HG03066 (cell line): Measurements from ENCODE around the gene CNTN5.
"Not testable (repeated sequence)": the region's sequence is repeated elsewhere in the genome, so short reads cannot be mapped to it uniquely, and the experiment has no call there.

Experiments
- ATAC-seq: cut with Tn5 transposase; IDR thresholded peaks from one replicate; pipeline ENCODE4 v1.9.1; 2021; ENCODE audit warnings: low read depth; ENCODE audit not compliant: unreplicated experiment

CNTN5 gene

DNA sequence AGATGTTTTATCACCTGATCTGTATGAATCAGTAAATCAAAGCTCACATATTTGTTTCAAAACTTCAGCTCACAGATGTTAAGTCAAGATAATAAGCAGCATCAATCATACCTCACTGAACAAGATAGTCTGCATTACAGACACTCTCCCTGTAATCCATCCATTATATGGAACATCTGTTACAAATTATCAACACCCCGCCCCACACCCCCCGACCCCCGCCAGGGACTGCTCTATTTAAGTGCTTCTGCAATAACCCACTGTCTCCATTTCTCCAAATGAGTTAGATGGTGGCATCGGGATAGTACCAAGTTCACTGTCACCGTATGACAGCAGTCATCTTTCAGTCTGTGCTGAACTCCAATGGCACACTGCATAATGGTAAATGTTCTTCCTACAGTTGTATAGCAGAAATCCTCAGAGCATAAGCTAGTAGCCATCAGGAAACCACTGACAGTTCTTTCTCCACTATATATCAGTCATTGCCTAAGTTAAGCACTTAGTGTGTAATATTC lies 1219.3 kb downstream of the CNTN5 start:
- no peak for ATAC-seq

DNA sequence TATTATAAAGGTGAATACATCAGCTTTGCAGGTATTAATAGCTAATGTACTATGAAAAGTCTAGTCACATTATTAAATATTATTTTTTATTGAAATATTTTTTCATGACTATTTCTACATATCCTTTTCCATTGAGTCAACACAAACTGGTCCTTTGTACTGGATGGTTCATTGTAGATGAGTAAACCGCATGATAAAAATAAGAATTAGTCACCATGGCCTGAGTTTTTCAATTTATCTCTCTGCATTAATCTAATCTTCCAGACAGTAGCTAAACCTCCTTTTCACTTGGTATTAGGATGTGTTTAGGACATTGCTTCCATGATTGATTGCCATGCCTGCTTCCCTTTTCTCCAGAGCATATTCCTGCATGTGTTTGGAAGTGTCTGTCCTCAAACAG lies 1227.0 kb downstream of the CNTN5 start:
- no peak for ATAC-seq

DNA sequence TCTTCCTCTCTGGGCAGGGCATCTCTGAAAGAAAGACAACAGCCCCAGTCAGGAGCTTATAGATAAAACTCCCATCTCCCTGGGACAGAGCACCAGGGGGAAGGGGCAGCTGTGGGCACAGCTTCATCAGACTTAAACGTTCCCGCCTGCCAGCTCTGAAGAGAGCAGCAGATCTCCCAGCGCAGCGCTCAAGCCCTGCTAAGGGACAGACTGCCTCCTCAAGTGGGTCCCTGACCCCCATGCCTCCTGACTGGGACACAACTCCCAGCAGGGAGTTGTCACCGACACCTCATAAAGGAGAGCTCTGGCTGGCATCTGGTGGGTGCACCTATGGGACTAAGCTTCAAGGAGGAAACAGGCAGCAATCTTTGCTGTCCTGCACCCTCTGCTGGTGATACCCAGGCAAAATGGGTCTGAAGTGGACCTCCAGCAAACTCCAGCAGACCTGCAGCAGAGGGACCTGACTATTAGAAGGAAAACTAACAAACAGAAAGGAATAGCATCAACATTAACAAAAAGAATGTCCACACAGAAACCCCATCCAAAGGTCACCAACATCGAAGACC lies 1236.6 kb downstream of the CNTN5 start:
- ATAC-seq = not testable (repeated sequence)

DNA sequence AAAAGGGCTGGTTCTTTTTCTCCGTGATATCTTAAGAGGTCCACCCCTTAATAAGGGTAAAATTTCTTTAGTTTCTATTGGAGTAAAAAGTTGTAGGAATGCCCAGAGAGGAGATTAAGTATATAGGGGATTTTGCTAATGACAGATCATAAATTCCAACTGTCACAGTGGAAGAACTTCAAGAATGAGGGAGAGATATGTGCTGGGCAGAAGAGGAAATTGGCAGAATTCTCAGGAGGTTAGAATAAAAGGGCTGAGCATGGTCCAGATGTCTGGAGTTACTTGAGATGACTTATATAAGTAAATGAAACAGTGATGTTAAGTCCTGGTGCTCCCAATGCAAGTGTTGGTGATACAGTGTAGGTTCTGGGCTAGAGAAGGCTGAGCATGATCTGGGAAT lies 1248.8 kb downstream of the CNTN5 start:
- no peak for ATAC-seq

DNA sequence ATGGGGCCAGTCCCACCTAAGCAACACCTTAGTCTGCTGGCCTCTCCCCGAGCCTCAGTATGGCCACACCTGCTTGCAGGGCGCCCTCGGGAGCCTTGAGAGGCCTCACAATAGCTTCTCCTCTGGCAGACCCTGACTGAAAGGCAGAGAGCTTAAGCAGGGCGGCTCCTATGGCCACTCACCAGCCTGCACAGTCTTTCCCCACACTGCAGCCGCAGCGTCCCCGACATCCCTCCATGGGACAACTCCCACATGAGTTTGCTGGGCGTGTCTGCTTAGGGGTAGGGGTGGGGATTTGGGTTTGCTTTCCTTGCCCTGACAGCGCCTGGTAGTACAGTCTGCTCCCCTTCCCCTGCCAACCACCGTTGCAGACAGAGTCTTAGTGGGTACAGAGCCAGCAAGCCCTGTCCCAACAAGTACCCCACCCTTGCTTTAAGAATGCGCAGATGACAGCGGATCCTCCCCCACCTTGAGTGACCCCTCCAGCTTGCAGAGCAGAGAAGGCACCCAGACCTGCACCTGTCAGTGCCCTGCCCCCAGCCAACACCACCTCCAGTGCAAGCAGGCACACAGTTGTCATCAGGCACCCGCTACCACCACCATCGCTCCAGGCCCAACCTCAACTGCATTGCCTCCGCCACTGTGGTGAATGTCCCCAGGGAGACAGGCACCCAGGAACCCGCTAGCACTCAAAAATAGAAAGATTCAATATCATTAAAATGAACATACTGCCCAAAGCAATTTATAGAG lies 1252.5 kb downstream of the CNTN5 start:
- no peak for ATAC-seq

DNA sequence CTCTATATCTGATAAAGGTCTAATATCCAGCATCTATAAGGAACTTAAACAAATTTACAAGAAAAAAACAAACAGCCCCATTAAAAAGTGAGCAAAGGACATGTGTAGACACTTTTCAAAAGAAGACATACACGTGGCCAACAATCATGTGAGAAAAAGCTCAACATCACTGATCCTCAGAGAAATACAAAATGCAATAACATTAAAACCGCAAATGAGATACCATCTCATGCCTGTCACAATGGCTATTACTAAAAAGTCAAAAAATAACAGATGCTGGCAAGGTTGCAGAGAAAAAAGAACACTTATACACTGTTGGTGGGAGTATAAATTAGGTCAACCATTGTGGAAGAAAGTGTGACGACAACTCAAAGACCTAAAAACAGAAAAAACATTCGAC lies 1253.7 kb downstream of the CNTN5 start:
- not testable (repeated sequence) for ATAC-seq

DNA sequence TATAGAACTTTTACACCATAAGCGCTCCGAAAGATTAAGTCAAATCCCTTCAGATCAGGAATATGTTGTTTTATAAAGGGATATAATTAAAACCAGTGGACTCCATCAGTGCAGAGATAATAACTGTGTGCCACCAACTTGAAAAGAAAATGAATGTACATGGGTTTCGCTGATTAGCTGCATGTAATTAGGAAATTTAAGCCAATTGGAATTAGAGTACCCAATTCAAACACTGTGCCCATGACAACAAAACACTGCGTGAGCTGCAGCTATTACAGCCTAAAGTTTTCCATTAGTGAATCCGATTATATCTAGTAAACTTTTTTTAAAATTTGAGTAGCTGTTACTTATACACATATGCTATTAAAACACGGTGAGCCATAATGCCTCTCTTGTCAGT lies 1274.0 kb downstream of the CNTN5 start:
- no peak for ATAC-seq

DNA sequence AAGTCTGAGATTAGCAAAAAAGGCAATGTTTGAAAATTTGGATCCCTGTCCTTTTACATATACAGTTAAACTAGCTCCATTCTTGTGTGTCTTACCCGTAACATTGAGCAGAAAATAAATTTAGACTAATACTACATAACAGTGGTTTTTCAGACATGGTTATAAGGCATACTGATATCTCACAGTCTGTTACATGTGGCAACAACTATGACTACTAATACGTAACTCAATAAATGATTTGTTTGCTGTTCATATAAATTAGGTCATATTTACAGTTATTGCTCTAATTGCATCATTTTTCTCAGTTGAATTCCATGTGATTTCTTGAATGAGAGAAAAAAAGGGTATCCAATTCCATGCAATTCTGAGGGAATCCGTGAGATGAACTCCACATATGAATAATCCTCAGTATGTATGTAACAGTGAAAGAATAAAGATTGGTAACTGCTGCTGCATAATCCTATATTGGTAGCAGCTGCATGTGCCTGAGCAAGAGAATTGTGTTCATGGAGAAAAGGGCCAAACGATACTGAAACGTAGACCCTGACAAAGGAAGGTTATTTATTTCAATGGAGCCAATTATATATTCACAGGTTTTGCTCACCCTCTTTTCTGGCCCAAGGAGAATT lies 1275.4 kb downstream of the CNTN5 start:
- ATAC-seq = no peak

DNA sequence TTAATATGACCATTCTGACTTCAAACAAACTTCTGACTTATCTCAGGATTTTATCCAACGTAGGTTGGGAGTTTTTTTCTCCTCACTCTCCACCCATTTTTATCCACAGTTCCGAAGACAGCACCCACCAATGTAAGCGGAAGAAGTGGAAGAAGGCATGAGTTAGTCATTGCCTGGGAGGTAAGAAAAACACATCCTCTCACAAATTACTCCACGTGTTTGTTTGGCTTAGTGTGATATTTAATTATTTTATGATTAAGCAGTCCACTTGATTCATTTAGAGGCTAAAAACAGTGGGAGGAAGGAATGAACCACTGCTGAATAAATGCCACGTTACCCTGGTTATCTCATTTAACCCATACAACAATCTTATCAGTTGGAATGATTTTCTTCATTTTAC lies 1276.8 kb downstream of the CNTN5 start:
- no peak for ATAC-seq

DNA sequence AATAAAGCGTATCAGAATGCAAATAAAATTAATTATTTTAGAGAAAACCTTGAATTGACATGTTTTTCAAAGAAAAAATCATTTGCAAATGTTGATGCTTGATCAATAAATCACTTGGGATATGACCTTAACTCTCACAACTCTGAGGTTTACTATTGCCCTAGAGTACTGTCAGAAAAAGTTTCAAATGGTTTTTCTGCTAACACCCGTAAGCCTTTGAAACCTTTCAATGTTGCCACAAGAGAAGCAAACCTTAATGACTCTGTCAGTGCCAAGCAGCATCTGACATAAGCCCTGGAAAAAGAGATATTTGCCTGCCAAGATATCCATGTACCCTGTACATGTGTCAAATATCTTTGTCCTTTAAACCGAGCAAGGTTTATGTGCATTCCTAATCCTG lies 1282.1 kb downstream of the CNTN5 start:
- ATAC-seq = no peak

DNA sequence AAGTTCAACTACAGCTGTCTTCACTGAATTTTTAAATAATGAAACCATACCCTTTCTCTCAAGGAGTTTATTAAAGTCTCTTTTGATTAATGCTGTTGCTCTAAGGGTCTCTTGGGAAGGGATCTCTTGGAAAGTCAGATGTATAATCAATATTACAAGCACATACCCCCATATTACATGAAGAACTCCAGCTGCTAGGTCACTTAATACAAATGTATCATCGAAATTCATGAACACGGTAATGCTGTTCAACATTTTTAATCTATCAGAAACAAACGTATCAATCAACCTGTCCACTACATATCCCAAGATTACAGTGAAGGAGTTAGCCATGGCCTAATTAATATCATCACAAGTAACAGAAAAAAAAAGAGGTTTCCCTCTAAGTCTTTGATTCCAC lies 1283.1 kb downstream of the CNTN5 start:
- no peak for ATAC-seq

DNA sequence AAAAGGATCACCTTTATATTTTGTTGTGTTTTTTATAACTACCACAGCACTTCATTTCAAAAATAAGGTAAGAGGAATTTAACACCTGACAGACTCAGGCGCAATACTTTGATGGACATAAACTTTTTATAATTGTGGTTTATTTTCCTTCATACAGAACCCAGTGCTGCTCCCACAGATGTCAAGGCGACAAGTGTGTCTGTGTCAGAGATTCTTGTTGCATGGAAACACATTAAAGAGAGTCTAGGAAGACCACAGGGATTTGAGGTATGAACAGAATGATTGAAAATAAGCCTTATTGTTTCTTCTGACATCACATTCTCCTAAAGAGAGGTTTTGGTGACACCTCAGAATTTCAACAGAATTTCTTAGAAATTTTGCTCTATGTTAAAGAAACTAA lies 1287.5 kb downstream of the CNTN5 start:
- no peak for ATAC-seq

DNA sequence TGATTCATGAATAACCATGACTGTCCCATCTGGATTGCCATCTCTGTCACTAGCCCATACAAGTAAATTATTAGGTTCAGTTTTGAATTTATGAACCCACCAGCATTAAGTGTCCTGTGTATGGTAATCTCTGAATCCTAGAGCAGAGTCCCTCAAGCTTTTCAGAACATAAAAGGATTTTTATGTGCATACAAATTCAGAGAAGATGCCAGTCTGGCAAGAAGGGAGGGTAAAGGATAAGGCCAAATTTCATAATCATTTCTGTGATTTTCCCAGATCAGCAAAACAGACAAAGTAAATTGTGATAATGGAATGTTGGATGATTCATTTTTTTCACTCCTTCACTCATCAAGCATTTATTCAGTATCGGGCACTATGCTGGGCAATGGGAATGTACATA lies 1295.2 kb downstream of the CNTN5 start:
- no peak for ATAC-seq

DNA sequence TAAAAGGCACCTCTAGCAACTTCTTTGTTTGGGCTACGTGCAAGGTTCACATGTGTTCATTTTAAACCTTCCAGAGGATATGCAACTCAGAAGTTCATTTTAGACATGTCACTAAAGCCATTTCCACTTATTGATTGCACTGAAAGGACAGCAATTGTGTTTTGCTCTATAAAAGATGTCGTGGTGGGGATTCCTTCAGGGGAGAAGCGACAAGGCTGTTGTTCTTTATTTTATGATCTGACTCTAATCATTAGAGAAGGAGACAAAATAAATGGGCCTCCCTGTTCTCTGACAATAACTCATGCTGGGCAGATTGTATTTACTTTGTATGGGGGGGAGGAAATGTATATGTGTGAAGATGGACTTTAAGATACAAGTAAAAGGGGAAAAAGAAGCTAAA lies 1296.2 kb downstream of the CNTN5 start:
- ATAC-seq = no peak

DNA sequence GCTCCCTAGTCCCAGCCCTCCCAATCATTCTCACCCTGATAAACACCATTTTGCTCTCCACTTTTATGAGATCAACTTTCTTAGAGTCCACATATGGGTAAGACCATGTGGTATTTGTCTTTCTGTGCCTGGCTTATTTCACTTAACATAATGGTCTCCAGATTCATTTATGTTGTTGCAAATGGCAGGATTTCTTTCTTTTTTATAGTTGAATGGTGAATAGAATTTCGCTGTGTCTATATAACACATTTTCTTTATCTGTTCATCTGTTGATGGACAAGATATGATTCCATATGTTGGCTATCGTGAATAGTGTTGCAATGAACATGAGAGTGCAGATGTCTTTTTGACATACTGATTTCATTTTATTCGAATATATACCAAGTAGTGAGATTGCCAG lies 1298.9 kb downstream of the CNTN5 start:
- ATAC-seq = no peak

DNA sequence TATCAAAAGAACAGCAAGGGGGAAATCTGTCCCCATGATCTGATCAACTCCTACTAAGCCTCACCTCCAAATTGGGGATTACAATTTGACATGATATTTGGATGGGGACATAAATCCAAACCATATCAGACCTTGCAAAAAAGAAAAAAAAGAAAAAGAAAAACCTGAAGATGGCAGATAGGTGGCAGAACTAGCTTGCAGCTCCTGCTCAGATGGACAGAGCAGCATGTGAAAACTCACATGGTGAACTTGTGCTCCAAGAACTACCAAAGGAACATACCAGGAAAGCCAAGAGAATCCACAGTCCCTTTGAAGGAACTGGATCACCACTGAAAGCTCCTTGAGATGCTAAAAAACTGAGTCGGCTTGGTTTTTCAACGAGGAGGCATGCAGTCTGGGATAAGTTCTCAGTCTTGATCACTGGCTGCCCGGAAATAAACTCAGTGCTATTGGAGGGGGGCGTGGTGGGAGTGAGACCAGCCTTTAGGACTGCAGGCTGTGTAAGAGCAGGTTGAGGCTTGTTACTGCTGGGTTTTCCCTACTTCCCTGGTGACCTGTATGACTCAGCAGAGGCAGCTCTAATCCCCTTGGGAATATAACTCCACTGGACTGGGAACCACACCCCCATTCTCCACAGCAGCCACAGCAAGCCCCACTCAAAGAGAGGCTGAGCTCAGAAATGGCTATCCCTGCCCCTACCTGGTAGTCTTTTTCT lies 1308.0 kb downstream of the CNTN5 start:
- no peak for ATAC-seq

DNA sequence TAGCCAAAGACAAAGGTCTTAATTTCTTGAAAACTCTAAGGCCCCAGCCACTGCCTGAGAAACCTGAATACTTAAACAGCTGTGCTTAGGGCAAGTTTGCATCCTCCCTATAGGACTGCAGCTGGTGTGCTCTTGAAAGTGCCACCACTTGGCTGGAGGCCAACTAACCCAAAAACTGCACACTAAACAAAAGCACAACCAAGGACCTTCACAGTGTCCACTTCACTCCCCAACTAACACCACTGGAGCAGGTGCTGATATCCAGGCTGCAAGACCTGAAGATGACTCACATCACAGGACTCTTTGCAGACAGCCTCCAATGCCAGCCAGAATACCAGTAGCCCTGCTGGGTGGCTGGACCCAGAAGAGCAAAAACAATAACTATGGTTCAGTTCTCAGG lies 1308.6 kb downstream of the CNTN5 start:
- ATAC-seq = no peak

DNA sequence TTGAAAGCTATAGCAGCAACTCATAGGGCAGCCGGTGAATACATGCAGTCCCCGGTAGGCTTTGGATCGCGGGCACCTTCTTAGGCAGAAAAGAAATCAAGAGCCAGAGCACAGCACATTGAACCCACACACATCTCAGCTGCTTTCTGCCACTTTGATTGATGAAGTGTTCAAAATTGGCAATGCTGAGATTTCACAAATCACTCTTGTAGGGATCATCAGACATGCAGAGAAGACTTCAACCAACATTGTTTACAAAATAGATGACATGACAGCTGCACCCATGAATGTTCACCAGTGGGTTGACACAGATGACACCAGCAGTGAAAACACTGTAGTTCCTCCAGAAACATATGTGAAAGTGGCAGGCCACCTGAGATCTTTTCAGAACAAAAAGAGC lies 1316.1 kb downstream of the CNTN5 start:
- no peak for ATAC-seq

DNA sequence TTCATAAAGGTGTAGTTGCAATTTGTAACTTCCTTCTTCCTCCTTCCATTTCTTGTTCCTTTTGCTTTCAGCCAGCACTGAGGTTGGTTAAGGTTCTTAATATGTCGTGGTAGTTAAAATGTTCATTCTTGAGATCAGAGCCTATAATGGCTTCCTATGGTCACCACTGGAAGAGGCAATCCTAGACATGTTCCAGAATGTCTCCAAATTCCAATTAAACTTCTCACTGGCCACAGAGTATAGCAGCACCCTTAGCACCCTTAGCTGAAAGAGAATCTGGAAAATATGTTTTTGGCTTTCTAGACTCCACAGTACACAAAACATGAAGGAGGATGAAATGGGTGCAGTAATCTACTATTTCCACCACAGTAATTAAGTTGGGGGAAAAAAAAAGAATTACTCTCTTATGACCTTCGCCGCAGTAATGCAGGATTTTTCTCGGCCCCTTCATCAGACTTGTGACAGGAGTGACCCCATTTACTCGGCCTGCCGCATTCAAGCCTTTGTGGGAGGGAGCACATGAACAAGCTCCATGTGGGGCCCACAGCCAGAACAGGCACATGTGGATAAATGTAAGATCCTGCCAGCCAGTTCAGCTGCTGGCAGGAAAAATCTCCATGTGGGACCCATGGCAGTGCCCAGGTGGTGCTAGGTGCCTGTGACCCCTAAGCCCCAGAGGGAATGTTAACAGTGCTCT lies 1317.5 kb downstream of the CNTN5 start:
- ATAC-seq = no peak

DNA sequence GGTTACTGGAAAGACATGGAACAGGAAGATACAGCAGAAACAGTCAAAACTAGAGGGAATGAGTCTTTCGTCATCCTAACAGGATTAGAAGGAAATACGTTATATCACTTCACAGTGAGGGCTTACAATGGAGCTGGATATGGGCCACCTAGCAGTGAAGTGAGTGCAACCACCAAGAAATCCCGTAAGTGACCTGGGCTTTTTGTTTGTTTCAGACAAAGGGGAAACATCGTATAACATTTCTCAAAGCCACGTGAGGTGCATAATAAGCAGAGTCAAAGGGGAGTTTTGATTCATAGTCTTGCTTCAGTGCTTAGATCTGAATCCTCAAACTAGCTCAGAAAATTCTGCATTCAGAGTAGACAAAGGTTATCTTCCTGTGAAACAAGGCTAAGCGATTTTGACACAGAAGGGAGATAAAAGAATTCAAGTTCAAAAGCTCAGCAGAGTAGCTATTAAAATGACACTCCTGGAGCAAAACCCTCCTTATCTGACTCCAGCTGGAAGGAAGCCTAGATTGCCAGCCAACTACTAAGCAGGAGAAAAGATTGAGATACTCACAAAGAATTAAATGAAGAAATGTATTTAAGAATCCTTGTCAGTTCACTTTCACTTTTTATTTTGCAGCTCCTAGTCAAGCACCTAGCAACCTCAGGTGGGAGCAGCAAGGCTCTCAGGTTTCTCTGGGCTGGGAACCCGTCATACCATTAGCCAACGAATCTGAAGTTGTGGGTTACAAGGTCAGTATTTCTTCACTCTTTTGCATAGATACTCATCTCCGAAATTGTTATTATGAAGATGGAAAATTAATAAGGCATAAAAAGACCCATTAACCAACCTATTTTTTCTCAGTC lies 1319.9 kb downstream of the CNTN5 start:
- ATAC-seq = no peak
